K562 (cell line): ENCODE data around the gene FYB1. TPM values are rescaled to one million over a fixed set of nuclear protein-coding genes. Genes with fewer than 3 reads are reported as not detected.

Experiments
- BCLAF1 ChIP-seq, 2 experiments: fragments of 450-650 bp in 1 of 2; IDR thresholded peaks; 2 replicates each; pipeline ENCODE4 v1.6.1; 2011 to 2017; ENCODE audit warnings: low read depth in 2 of 2, antibody characterized with exemption in 1 of 2, borderline replicate concordance in 1 of 2, low read length in 1 of 2, mild to moderate bottlenecking in 1 of 2, mixed read lengths in 1 of 2; ENCODE audit not compliant: control insufficient read depth in 1 of 2
- CGGBP1 ChIP-seq: fragments of 250-450 bp; sonication (Bioruptor Pico); IDR thresholded peaks from 2 replicates; pipeline ENCODE4 v1.9.0; 2021; ENCODE audit warnings: mild to moderate bottlenecking
- CSDE1 ChIP-seq, 2 experiments: fragments of 450-650 bp; IDR thresholded peaks; 2 replicates each; pipeline ENCODE4 v1.6.1; 2016; ENCODE audit warnings: mild to moderate bottlenecking in 1 of 2
- DNMT1 ChIP-seq: fragments of 450-650 bp; IDR thresholded peaks from 2 replicates; pipeline ENCODE4 v1.6.1; 2016; ENCODE audit warnings: antibody characterized with exemption, mild to moderate bottlenecking
- KDM4B ChIP-seq, 2 experiments: fragments of 450-650 bp in 1 of 2; sonication (generic) in 1 of 2; IDR thresholded peaks; 2 replicates each; pipeline ENCODE4 v1.6.1; 2016 to 2017; ENCODE audit warnings: borderline replicate concordance in 2 of 2, antibody characterized with exemption in 1 of 2, low read depth in 1 of 2, mild to moderate bottlenecking in 1 of 2
- KLF1 ChIP-seq: fragments of 450-650 bp; IDR thresholded peaks from 2 replicates; pipeline ENCODE4 v1.6.1; 2016; ENCODE audit warnings: missing genetic modification characterization, missing compliant biosample characterization
- MEF2D ChIP-seq: conservative IDR thresholded peaks from 2 replicates; pipeline ENCODE4 v1.6.1; 2016; ENCODE audit warnings: low read depth, missing genetic modification characterization, missing compliant biosample characterization
- NELFE ChIP-seq: IDR thresholded peaks from 2 replicates; pipeline ENCODE4 v1.6.1; 2011; ENCODE audit warnings: mild to moderate bottlenecking; ENCODE audit not compliant: insufficient read depth, insufficient read length
- PML ChIP-seq: IDR thresholded peaks from 2 replicates; pipeline ENCODE4 v1.6.1; 2012; ENCODE audit warnings: low read length, inconsistent platforms
- PTBP1 ChIP-seq: fragments of 200-400 bp; formaldehyde crosslinking; IDR thresholded peaks from 2 replicates; pipeline ENCODE4 v1.6.1; 2017; ENCODE audit warnings: low read depth, low read length
- SP2 ChIP-seq: IDR thresholded peaks from 2 replicates; pipeline ENCODE4 v1.6.1; 2011; ENCODE audit warnings: mild to moderate bottlenecking, low read depth, low read length, moderate library complexity; ENCODE audit not compliant: poor library complexity, severe bottlenecking; ENCODE audit errors: extremely low read depth
- ZNF143 ChIP-seq: sonication (generic); formaldehyde crosslinking; IDR thresholded peaks from 2 replicates; pipeline ENCODE4 v1.9.0; 2022; ENCODE audit warnings: mild to moderate bottlenecking, missing genetic modification reagents
- ZNF76 ChIP-seq: fragments of 250-450 bp; sonication (Bioruptor Pico); IDR thresholded peaks from 2 replicates; pipeline ENCODE4 v1.4.0; 2020; ENCODE audit warnings: mild to moderate bottlenecking, moderate library complexity, borderline replicate concordance
- ZNF780A ChIP-seq: fragments of 250-450 bp; sonication (Bioruptor Pico); IDR thresholded peaks from 2 replicates; pipeline ENCODE4 v1.5.0; 2021; ENCODE audit warnings: mild to moderate bottlenecking
- polyA plus RNA-seq, 8 experiments: library from polyadenylated mRNA; depleted of rRNA in 4 of 8; stranded (reverse) in 5 of 8; unstranded in 3 of 8; fragments of >200 nt; fragmentation: Nextera tagmentation in 2 of 8; fragmentation: Illumina TruSeq in 1 of 8; extraction: Ambion mirVana in 2 of 8; extraction: Trizol in 1 of 8; gene quantifications; 2 replicates each; pipeline versions ENCODE4 v1.2.1 to v1.2.3, GENCODE V29; 2011 to 2014; ENCODE audit warnings: inconsistent platforms in 1 of 8, missing spikeins in 1 of 8
- total RNA-seq, 7 experiments: library from RNA; depleted of rRNA in 6 of 7; stranded (reverse); fragments of >200 nt in 6 of 7; fragmentation: Illumina TruSeq in 2 of 7; extraction: Trizol in 2 of 7; gene quantifications; 2 replicates each; pipeline versions ENCODE4 v1.2.1 to v1.2.3, GENCODE V29; 2011 to 2021; ENCODE audit warnings: low replicate concordance in 1 of 7
- TF ChIP-seq, protein P1 (sequence below), 2 experiments: fragments of 450-650 bp; IDR thresholded peaks; 2 replicates each; pipeline ENCODE4 v1.6.1; 2016
- TF ChIP-seq, protein P2 (sequence below): fragments of 250-450 bp; sonication (Bioruptor Pico); IDR thresholded peaks from 2 replicates; pipeline ENCODE4 v1.4.0; 2020; ENCODE audit warnings: mild to moderate bottlenecking, moderate library complexity

The FYB1 gene
- total and polyA plus RNA-seq, 9 of the 15 experiments (the other 6 are each of a cell fraction or from before 2014, with no cell fraction given), result 4.7 to 31.5 (median 9.7) TPM

GRCh38 chr5:39217365-39218281 is 1.7 kb downstream of the FYB1 start (continued):
- TF ChIP-seq ZNF780A (CRISPR knock-in tag) (no peak), DNMT1 (no peak), KLF1 (tag) (no peak), PML (no peak), MEF2D (tag) (no peak), SP2 (no peak), PTBP1 (no peak), NELFE (no peak), ZNF143 (no peak), ZNF76 (no peak), CSDE1 (IDR thresholded peaks at IDR 0.05) (no peak), KDM4B (IDR thresholded peaks at IDR 0.05; ENCODE audit: borderline replicate concordance in 2 of 2, low read depth in 1 of 2) (no peak), BCLAF1 (IDR thresholded peaks at IDR 0.05; ENCODE audit: borderline replicate concordance in 1 of 2, control insufficient read depth in 1 of 2, low read depth in 2 of 2, low read length in 1 of 2) (no peak), CGGBP1 (CRISPR knock-in tag) (no peak)
- TF ChIP-seq, protein P1, sequence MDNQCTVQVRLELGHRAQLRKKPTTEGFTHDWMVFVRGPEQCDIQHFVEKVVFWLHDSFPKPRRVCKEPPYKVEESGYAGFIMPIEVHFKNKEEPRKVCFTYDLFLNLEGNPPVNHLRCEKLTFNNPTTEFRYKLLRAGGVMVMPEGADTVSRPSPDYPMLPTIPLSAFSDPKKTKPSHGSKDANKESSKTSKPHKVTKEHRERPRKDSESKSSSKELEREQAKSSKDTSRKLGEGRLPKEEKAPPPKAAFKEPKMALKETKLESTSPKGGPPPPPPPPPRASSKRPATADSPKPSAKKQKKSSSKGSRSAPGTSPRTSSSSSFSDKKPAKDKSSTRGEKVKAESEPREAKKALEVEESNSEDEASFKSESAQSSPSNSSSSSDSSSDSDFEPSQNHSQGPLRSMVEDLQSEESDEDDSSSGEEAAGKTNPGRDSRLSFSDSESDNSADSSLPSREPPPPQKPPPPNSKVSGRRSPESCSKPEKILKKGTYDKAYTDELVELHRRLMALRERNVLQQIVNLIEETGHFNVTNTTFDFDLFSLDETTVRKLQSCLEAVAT (IDR thresholded peaks at IDR 0.05), result 0 out of 4 replicates have a peak, but pooled peaks of 1 of the 2 experiments have one; percentile 38
- TF ChIP-seq, protein P2, sequence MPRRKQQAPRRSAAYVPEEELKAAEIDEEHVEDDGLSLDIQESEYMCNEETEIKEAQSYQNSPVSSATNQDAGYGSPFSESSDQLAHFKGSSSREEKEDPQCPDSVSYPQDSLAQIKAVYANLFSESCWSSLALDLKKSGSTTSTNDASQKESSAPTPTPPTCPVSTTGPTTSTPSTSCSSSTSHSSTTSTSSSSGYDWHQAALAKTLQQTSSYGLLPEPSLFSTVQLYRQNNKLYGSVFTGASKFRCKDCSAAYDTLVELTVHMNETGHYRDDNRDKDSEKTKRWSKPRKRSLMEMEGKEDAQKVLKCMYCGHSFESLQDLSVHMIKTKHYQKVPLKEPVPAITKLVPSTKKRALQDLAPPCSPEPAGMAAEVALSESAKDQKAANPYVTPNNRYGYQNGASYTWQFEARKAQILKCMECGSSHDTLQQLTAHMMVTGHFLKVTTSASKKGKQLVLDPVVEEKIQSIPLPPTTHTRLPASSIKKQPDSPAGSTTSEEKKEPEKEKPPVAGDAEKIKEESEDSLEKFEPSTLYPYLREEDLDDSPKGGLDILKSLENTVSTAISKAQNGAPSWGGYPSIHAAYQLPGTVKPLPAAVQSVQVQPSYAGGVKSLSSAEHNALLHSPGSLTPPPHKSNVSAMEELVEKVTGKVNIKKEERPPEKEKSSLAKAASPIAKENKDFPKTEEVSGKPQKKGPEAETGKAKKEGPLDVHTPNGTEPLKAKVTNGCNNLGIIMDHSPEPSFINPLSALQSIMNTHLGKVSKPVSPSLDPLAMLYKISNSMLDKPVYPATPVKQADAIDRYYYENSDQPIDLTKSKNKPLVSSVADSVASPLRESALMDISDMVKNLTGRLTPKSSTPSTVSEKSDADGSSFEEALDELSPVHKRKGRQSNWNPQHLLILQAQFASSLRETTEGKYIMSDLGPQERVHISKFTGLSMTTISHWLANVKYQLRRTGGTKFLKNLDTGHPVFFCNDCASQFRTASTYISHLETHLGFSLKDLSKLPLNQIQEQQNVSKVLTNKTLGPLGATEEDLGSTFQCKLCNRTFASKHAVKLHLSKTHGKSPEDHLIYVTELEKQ (CRISPR knock-in tag), result no peak
